Muscle layer of colon (tissue), 2 donors: ENCODE data around the gene KRTAP10-5.
"Not testable (repeated sequence)": the region's sequence is repeated elsewhere in the genome, so short reads cannot be mapped to it uniquely, and the experiment has no call there.

Source experiments
- H3K27ac ChIP-seq: one replicate; pipeline ENCODE4 v1.7.0; 2013; ENCODE audit warnings: low read depth, mild to moderate bottlenecking, low read length, moderate library complexity
- H3K27me3 ChIP-seq, 2 donors: one replicate each; pipeline ENCODE4 v1.7.0; 2013; ENCODE audit warnings: low read length in 2 of 2, mild to moderate bottlenecking in 2 of 2; ENCODE audit not compliant: insufficient read depth in 2 of 2, control insufficient read depth in 1 of 2
- H3K36me3 ChIP-seq: one replicate; pipeline ENCODE4 v1.7.0; 2013; ENCODE audit warnings: mild to moderate bottlenecking, low read length; ENCODE audit not compliant: insufficient read depth
- H3K4me1 ChIP-seq: one replicate; pipeline ENCODE4 v1.7.0; 2013; ENCODE audit warnings: mild to moderate bottlenecking, low read length; ENCODE audit not compliant: insufficient read depth
- H3K4me3 ChIP-seq, 2 donors: one replicate each; pipeline ENCODE4 v1.7.0; 2013; ENCODE audit warnings: low read length in 2 of 2, low read depth in 1 of 2, mild to moderate bottlenecking in 1 of 2, moderate library complexity in 1 of 2
- H3K9ac ChIP-seq: one replicate; pipeline ENCODE4 v1.7.0; 2013; ENCODE audit warnings: low read length
- H3K9me3 ChIP-seq: one replicate; pipeline ENCODE4 v1.7.0; 2013; ENCODE audit warnings: mild to moderate bottlenecking, low read length
- donor health status: abdominal sarcoma.
- donor health status: Adenocarcinoma of cecum.

The KRTAP10-5 gene

DNA sequence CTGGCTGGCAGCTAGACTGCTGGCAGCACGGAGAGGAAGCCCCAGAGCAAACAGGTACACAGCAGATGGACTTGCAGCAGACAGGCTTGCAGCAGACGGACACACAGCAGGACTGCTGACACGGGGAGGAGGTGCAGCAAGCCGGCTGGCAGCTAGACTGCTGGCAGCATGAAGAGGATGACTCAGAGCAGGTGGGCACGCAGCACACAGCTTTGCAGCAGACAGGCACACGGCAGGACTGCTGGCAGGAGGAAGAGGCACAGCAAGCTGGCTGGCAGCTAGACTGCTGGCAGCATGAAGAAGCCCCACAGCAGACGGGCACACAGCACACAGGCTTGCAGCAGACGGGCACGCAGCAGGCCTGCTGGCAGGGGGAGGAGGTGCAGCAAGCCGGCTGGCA is 29.6 kb downstream of the KRTAP10-5 start:
- Histone ChIP-seq H3K27me3 (no peaks in the 10 kb centered on the region), H3K9ac (no peak overlapping the region), H3K36me3 (no peaks in the 10 kb centered on the region), H3K9me3 (no peaks in the 10 kb centered on the region), H3K4me1 (no peaks in the 10 kb centered on the region), H3K27ac (no peak overlapping the region), H3K4me3 (no peak overlapping the region)

DNA sequence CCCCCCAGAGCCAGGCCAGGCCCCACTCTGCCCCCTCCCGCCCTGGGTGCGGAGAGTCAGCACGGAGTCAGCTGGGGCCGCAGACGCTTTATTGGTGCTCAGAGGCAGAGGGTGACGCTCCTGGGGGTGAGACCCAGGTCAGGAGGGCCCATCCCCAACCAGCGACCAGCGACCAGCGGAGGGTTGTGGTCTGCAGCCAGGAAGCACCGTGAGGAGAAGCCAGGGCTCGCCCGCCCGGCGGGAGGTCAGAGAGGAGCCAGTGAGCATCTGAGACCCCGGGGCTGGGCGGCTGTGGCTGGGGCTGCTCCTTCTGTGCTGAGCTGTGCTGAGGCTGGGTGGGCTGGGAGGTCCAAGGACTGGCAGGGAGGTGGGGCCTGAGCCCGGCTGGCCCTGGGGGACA is 30.1 kb downstream of the KRTAP10-5 start:
- H3K27ac ChIP-seq, H3K4me1 ChIP-seq, H3K27me3 ChIP-seq, H3K9me3 ChIP-seq, H3K4me3 ChIP-seq, H3K36me3 ChIP-seq, H3K9ac ChIP-seq: not testable (repeated sequence)

GRCh38 chr21:44549525-44550211 is 30.7 kb downstream of the KRTAP10-5 start:
- no peaks in the 10 kb centered on the region for H3K27me3 ChIP-seq

GRCh38 chr21:44548922-44549321 is 31.5 kb downstream of the KRTAP10-5 start:
- Histone ChIP-seq H3K9ac (no peak overlapping the region), H3K27me3 (no peaks in the 10 kb centered on the region), H3K4me3 (peak overlapping the region in 1 of 2 donors; percentile 22), H3K36me3 (no peaks in the 10 kb centered on the region), H3K4me1 (no peaks in the 10 kb centered on the region), H3K9me3 (no peaks in the 10 kb centered on the region), H3K27ac (no peak overlapping the region)

More at GRCh38 chr21:44549525-44550211, 30.7 kb downstream of the KRTAP10-5 start:
- H3K9me3 ChIP-seq = no peaks in the 10 kb centered on the region
- no peak overlapping the region for H3K4me3 ChIP-seq
- no peaks in the 10 kb centered on the region for H3K36me3 ChIP-seq
- no peak overlapping the region for H3K27ac ChIP-seq
- no peaks in the 10 kb centered on the region for H3K4me1 ChIP-seq
- H3K9ac ChIP-seq = no peak overlapping the region

DNA sequence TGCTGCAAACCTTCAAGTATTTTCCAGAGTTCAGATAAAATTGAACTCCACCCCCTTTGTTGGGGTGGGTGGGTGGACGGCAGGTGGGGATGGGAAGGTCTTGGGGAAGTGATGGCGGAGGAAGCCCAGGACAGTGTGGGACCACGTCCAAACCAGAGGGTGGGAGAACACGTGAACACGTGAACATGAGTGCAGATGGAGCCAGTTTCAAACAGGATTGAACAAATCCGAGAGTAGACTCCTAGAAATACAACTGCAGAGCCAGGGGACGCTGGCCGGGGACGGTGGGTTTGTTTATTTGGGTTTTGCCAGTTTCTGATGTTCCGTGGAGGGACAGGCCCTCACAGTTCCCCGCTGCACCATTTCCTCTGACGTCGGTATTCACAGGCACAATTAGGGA is 32.0 kb downstream of the KRTAP10-5 start:
- Histone ChIP-seq H3K27me3 (no peaks in the 10 kb centered on the region), H3K27ac (no peak overlapping the region), H3K4me1 (no peaks in the 10 kb centered on the region), H3K9me3 (no peaks in the 10 kb centered on the region), H3K36me3 (no peaks in the 10 kb centered on the region), H3K4me3 (peak overlapping the region in 1 of 2 donors; percentile 22), H3K9ac (no peak overlapping the region)

DNA sequence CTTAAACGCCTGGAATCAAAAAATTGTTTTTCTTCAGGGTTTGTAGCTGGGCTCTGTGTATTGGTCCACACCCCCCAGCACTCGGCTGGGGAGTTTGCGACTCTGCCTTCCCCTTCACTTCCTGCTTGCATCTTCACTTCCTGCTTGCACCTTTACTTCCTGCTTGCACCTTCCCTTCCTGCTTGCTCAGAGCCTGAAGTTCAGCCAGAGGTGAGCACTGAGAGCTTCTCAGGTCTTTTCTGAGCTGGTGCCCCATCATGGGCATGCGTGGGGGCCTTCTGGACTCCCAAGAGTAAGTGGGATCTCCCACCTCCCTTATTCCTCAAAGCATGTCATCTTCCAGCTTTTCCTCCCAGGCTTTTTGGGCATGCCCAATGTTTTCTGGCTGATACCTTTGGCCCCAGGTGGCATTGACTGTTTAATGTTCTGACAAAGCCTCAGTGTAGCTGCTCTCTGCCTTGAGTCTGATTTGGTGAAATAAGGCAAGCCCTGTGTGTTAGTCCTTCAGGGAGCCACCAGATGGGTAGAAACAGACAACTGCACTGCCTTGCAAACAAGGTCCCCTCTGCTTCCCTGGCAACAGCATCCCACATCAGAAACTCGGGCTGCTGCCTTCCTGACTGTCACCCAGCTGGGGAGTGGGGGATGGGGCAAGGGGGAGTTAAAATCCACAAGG is 32.6 kb downstream of the KRTAP10-5 start:
- Histone ChIP-seq H3K4me3 (no peak overlapping the region), H3K27ac (no peak overlapping the region), H3K27me3 (no peaks in the 10 kb centered on the region), H3K36me3 (no peaks in the 10 kb centered on the region), H3K9ac (no peak overlapping the region), H3K9me3 (no peaks in the 10 kb centered on the region), H3K4me1 (no peaks in the 10 kb centered on the region)

- H3K4me3 ChIP-seq = no peak overlapping the region
- H3K4me1 ChIP-seq = no peaks in the 10 kb centered on the region
- no peaks in the 10 kb centered on the region for H3K36me3 ChIP-seq
- H3K27ac ChIP-seq = no peak overlapping the region
- H3K9me3 ChIP-seq = no peaks in the 10 kb centered on the region
- no peaks in the 10 kb centered on the region for H3K27me3 ChIP-seq
- no peak overlapping the region for H3K9ac ChIP-seq
Observed at GRCh38 chr21:44544566-44544965, 35.8 kb downstream of the KRTAP10-5 start.

GRCh38 chr21:44542716-44543115 is 37.7 kb downstream of the KRTAP10-5 start:
- no peaks in the 10 kb centered on the region for H3K36me3 ChIP-seq
- no peak overlapping the region for H3K27ac ChIP-seq
- no peak overlapping the region for H3K4me3 ChIP-seq
- no peaks in the 10 kb centered on the region for H3K9me3 ChIP-seq
- no peak overlapping the region for H3K9ac ChIP-seq
- H3K27me3 ChIP-seq = peaks cover 0 to 6% of the 10 kb centered on the region in 2 donors
- H3K4me1 ChIP-seq = no peaks in the 10 kb centered on the region

DNA sequence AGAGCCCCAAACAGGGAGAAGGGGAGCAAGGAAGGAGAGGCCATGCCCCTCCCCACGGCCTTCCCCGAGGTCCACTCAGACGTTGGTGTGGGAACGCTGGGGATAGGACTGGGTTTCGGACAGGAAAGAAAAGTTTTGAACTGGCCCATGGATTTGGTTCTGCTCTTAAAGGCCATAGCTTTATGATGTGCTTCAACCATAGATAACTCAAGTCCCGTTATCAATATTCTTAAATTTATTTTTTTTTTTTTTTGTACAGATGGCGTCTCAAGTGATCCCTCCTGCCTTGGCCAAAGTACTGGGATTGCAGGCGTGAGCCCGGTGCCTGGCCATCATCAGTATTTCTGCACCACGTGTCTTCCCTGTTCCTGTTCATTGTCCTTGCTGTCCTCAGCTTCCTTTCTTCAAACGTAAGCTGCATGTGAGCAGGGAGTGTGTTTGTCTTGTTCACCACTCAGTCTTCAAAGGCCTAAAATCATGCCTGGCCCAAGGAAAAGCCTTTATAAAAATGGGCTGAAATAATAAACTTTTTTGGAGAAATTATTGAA is 39.6 kb downstream of the KRTAP10-5 start:
- Histone ChIP-seq H3K4me3 (no peak overlapping the region), H3K27me3 (peaks cover 0 to 6% of the 10 kb centered on the region in 2 donors), H3K9ac (no peak overlapping the region), H3K9me3 (no peaks in the 10 kb centered on the region), H3K4me1 (no peaks in the 10 kb centered on the region), H3K27ac (no peak overlapping the region), H3K36me3 (no peaks in the 10 kb centered on the region)

- H3K27ac ChIP-seq = no peak within 1 kb of the TSS
- no peaks in the 10 kb centered on the region for H3K36me3 ChIP-seq
- H3K9me3 ChIP-seq = no peaks in the 10 kb centered on the region
- peaks cover 0 to 6% of the 10 kb centered on the region in 2 donors for H3K27me3 ChIP-seq
- no peak within 1 kb of the TSS for H3K9ac ChIP-seq
- no peaks in the 10 kb centered on the region for H3K4me1 ChIP-seq
- H3K4me3 ChIP-seq = no peak within 1 kb of the TSS
Observed at GRCh38 chr21:44539991-44540666, 40.3 kb downstream of the KRTAP10-5 start, which contains the start of gene KRTAP10-1. Gene KRTAP10-1, minus strand, starts transcription at chr21:44540195. Its CDS starts 45 bp downstream, at chr21:44540150.

- Histone ChIP-seq H3K9me3 (no peaks in the 10 kb centered on the region), H3K27ac (no peak overlapping the region), H3K36me3 (no peaks in the 10 kb centered on the region), H3K9ac (no peak overlapping the region), H3K27me3 (peaks cover 0 to 6% of the 10 kb centered on the region in 2 donors), H3K4me3 (no peak overlapping the region), H3K4me1 (no peaks in the 10 kb centered on the region)
Observed at GRCh38 chr21:44539046-44539445, 41.4 kb downstream of the KRTAP10-5 start.
